HG02973 (cell line): ENCODE results near the gene OPCML.

ENCODE experiments used
- ATAC-seq: cut with Tn5 transposase; IDR thresholded peaks from one replicate; pipeline ENCODE4 v1.9.1; 2021; ENCODE audit warnings: moderate library complexity; ENCODE audit not compliant: unreplicated experiment

The OPCML gene

GRCh38 chr11:133047771-133048115 lies 484.6 kb downstream of the OPCML start:
- no peak for ATAC-seq

DNA sequence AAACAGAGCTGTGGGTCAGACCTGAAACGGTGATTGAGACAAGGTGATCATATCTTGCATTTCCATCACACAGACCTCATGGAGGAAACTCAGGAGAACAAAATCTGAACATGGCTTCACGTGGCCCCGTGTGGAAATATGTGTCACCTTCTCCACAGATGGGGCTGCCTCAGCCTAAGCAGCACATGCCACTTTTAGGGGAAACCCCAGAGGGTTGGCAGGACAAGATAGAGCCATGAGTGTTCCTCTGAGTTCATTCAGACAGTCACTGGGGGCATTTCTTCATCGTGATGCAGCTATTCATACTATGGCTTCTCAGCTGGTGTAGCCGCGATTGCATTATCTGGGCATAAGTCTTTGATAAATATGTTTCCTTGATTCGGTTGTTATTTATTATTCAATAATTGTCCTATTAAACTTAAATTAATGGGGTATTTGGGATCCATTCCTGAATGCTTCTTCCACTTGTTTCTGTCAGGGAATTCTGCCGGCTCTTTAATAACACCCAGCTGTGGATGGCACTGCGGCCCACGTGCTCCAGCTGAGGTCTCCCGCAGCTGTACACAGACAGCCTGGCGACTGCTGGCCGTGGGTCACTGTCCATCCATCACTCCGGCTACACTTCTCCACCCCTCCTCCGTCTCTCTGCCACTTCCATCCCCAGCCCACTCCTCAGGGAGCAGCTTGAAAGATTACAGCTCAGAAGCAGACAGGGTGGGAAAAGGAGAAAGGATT lies 485.1 kb downstream of the OPCML start:
- ATAC-seq = no peak

DNA sequence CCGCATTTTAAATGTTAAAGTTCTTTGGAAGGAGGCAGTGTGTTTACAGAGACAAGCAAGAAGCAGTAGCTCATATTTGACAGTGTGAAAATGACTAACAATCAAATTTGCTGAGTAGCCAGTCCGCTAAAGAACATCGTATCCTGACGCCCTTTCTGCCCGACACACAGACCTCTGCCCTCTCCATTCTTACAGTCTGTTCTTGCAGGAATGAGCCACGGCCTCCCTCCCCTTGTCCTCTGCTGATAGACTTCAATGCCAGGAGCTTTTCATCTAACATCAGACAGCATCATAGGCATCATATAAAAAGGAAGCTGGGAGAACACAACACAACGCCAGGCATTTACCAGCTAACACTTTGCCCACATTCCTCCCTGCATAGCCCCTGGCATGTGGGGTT lies 486.0 kb downstream of the OPCML start:
- ATAC-seq = no peak

DNA sequence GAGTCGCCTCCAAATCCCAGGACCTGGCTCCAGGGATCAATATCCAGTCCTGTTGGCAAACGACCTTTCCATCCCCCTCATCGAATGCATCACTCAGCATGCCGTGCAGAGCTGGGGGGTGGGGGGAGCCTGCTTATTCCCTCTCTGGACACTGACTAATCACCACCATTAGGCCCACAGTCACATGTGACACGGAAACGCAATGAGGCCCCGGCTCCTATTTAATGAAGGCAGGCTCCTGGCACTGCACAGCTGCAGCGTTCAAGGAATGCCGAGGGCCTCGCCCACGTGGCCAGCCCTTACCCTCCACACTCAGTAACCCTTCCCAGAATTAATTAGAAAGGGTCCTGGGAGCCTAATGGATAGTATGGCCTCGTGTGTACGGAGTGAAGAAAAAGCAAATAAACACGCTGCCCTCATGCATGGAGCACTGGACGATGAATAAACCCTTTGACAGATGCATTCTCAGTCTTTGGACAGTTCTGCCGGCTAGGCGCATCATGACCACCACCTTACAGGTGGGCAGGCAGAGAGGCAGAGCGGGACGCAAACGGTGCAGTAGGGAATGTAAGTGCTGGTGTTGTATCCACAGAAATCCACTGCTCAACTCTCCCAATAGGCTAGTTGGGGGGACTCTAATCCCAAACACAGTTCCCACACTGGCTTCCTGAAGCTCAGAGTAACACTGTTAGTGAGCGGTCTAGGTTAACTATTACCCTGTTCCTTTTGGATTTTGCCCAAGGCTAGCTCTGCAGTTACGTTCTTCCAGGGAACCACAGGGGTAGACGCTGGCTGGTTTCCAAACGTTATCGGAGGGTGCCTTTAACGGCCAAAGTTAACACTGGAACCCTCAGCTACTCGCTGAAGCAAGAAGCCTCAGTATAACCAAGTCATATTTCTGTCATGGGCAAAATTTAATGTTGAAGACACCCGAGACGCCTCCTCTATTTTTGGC lies 490.1 kb downstream of the OPCML start:
- no peak for ATAC-seq

GRCh38 chr11:133041181-133041580 lies 491.1 kb downstream of the OPCML start:
- ATAC-seq = no peak

DNA sequence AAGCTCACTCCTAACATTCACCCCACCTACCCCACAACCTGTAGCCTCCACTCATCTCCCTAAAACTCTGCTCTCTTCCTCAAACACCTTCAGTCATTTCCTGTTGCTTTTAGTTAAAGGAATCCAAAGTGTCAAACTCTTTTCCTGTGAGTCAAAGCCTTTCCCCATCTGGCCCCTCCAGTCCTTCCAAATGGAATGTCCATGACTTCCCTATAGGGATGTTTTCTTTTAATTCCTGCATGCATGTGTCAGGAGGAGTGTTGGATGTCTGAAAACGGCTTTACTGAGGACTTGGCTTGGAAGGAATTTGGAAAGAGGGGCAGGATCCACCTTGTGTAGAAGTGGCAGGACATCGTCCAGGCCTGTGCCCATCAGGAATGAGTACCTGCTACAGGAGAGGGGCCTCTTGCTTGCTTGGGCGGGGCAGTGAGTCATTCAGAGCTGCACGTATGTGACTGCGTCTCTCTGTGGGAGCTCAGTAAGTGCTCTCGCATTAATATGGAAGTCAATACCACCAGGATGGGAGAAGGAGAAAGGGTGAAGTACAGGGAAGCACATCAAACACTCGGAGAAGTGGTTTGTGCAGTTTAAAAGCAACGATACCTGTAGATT lies 491.9 kb downstream of the OPCML start:
- ATAC-seq = no peak

GRCh38 chr11:133038850-133039249 lies 493.5 kb downstream of the OPCML start:
- no peak for ATAC-seq

DNA sequence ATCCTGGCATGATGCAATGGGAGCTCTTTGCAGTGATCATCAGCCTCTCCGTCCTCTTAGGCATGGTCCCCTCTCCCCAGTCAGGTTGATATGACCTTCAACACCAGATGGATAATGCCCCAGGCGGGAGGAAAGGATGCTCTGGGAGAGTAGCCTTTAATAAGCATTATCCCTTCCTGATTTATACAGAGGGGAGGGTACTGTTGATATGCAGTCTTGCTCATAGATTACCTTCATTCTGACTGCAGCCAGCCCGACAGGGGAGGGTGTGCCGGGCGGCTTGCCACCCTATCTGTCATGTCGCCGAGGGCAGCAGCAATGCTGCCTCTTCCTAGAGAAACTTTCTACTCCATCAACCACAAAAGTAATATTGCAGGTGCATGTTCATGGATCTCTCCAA lies 497.4 kb downstream of the OPCML start:
- no peak for ATAC-seq

- ATAC-seq = no peak
Measured at GRCh38 chr11:133029107-133029506, 503.2 kb downstream of the OPCML start.

GRCh38 chr11:133026952-133027351 lies 505.3 kb downstream of the OPCML start:
- no peak for ATAC-seq

DNA sequence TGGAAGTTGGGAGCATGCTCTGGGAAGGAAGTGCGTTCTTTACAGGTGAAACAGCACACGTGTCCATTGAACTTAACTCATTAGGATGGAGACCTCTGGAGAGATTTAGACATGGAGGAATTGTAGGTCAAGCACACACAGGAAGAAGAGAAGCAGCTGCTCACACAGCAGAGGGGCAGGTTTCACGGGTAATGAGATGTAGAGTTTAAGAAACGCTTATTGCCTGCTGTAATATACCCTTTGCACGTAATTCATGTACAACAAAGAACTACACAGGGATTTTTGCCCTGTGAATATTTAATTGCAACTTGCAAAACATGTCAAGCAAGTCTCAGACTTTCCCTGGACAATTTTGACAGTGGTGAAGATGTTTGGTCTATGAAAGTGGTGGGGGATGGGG lies 508.0 kb downstream of the OPCML start:
- ATAC-seq = no peak

GRCh38 chr11:133023232-133023631 lies 509.1 kb downstream of the OPCML start:
- ATAC-seq = no peak

DNA sequence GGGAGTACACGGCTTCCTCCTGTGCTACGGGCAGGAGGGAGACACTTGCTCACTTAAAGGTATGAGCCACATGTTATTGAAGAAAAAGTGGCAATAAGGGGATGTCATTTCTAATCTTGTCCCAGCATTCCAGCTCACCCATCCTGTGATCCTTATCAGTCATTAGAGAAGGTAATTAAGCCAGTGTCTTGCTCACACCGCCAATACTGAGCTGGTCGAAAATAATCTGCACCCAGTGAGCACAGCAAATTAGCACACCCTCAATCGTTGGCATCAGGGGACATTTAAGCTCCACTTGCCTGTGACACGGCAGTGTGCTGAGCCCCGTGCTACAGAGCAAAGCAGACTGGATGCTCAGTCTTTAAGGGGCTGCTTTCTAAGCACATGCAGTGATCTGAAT lies 510.7 kb downstream of the OPCML start:
- ATAC-seq = no peak

GRCh38 chr11:133020372-133020714 lies 512.0 kb downstream of the OPCML start:
- ATAC-seq = no peak

- ATAC-seq = no peak
Measured at GRCh38 chr11:133019545-133020371, 512.5 kb downstream of the OPCML start.

GRCh38 chr11:133015457-133015856 lies 516.8 kb downstream of the OPCML start:
- ATAC-seq = no peak

GRCh38 chr11:133014337-133014736 lies 518.0 kb downstream of the OPCML start:
- no peak for ATAC-seq

DNA sequence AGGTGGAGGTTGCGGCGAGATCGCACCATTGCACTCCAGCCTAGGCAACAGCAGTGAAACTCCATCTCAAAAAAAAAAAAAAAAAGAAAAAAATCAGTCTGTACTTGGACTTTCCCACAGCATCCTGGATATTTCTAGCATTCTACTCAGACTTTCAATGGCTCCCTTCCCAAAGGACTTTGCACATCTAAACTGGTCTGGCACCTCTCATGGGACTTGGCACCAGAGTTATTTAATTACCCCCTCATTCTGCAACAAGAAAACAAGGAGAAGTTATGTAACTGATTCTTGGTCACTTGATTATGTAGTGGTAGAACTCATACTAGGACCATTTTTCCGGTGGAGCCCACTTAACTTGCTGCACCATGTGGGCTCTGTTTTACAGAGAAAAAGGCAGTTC lies 519.5 kb downstream of the OPCML start:
- no peak for ATAC-seq

DNA sequence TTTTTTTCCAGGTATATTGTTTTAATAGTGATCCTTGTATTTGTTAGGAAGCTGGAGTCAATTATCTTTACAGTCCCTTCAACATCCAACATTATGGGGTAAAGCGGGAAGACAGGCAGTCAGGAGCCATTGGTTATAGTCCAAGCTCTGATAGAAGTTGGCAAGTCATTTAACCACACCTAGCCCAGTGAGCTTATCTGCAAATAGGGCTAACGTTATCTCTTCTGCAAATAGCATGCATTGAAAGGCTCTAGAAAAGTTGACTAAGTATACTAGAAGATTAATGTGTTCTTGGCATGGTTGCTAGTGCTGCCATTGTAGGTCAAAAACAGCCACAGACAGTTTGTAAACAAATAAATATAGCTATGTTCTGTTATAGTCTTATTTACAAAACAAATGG lies 520.7 kb downstream of the OPCML start:
- no peak for ATAC-seq

- ATAC-seq = no peak
Measured at GRCh38 chr11:133007027-133007584, 525.2 kb downstream of the OPCML start.

- ATAC-seq = no peak
Measured at GRCh38 chr11:133004369-133004768, 527.9 kb downstream of the OPCML start.
